OCI-LY7 (cell line): ENCODE data around the gene REEP5. TPM values are rescaled to one million over a fixed set of nuclear protein-coding genes. Genes with fewer than 3 reads are reported as not detected.
A peak's percentile ranks its signal among the peaks of the same experiment; 100 is the strongest.
"Not testable (repeated sequence)": the region's sequence is repeated elsewhere in the genome, so short reads cannot be mapped to it uniquely, and the experiment has no call there.

Source experiments
- BruUV-seq: library from RNA; stranded (reverse); fragments of 400-500 nt; replicated peaks from 2 replicates; lab custom pipeline; 2021; lab: Mats Ljungman, UMichigan
- CTCF ChIA-PET: fragments of 300-600 bp; sonication (Branson Sonifier 250); formaldehyde crosslinking; loops from one replicate; lab custom pipeline; 2022; ENCODE audit warnings: antibody characterized with exemption; ENCODE audit not compliant: unreplicated experiment; lab: Charles Lee
- POLR2A ChIA-PET: fragments of 300-600 bp; sonication (Branson Sonifier 250); formaldehyde crosslinking; loops from one replicate; lab custom pipeline; 2022; ENCODE audit warnings: antibody characterized with exemption; lab: Charles Lee
- DNase-seq: peaks from one replicate; pipeline ENCODE4 v3.0.0-alpha.2; 2015; ENCODE audit warnings: low spot score
- H2AFZ ChIP-seq: fragments of 200-600 bp; sonication (generic), shearing (Covaris generic); 2 replicates; pipeline ENCODE4 v1.6.1; 2014; ENCODE audit warnings: mild to moderate bottlenecking, antibody characterized with exemption, low read length, moderate library complexity
- H3K27ac ChIP-seq: fragments of 200-600 bp; sonication (generic); 2 replicates; pipeline ENCODE4 v1.5.1; 2014; ENCODE audit warnings: mixed run types, low read depth, mild to moderate bottlenecking, moderate library complexity, low read length, inconsistent platforms; ENCODE audit not compliant: poor library complexity, severe bottlenecking
- H3K36me3 ChIP-seq: fragments of 200-600 bp; sonication (generic); 2 replicates; pipeline ENCODE4 v1.6.1; 2014; ENCODE audit warnings: mild to moderate bottlenecking, antibody characterized with exemption, low read length, moderate library complexity, mixed read lengths; ENCODE audit not compliant: insufficient read depth
- H3K4me1 ChIP-seq: fragments of 200-600 bp; sonication (generic); 2 replicates; pipeline ENCODE4 v1.5.1; 2014; ENCODE audit warnings: mild to moderate bottlenecking, low read length; ENCODE audit not compliant: insufficient read depth, poor library complexity, severe bottlenecking
- H3K4me2 ChIP-seq: fragments of 200-600 bp; sonication (generic); 2 replicates; pipeline ENCODE4 v1.6.1; 2014; ENCODE audit warnings: mild to moderate bottlenecking, low read length
- H3K4me3 ChIP-seq: fragments of 200-600 bp; sonication (generic); 2 replicates; pipeline ENCODE4 v1.5.1; 2014; ENCODE audit warnings: mild to moderate bottlenecking, low read depth, low read length; ENCODE audit not compliant: poor library complexity, severe bottlenecking
- H3K79me2 ChIP-seq: fragments of 200-600 bp; sonication (generic); 2 replicates; pipeline ENCODE4 v1.6.1; 2016; ENCODE audit warnings: low read depth, mild to moderate bottlenecking, low read length, moderate library complexity, mixed read lengths; ENCODE audit not compliant: insufficient read depth
- H3K9me2 ChIP-seq: fragments of 200-600 bp; sonication (generic); 2 replicates; pipeline ENCODE4 v1.6.1; 2016; ENCODE audit warnings: mild to moderate bottlenecking, low read length, mixed read lengths; ENCODE audit not compliant: insufficient read depth
- H3K9me3 ChIP-seq: fragments of 200-600 bp; sonication (generic); 2 replicates; pipeline ENCODE4 v1.6.1; 2014; ENCODE audit warnings: mild to moderate bottlenecking, mixed run types, low read length, mixed read lengths
- H4K20me1 ChIP-seq: fragments of 200-600 bp; sonication (generic); 2 replicates; pipeline ENCODE4 v1.6.1; 2014; ENCODE audit warnings: mild to moderate bottlenecking, antibody characterized with exemption, low read length, moderate library complexity, mixed read lengths; ENCODE audit not compliant: insufficient read depth
- CTCF ChIP-seq: fragments of 200-600 bp; sonication (generic); conservative IDR thresholded peaks from 2 replicates; pipeline ENCODE4 v1.5.1; 2014; ENCODE audit warnings: mild to moderate bottlenecking, antibody characterized with exemption, low read length, moderate library complexity, mixed read lengths
- EZH2phosphoT487 ChIP-seq: fragments of 200-600 bp; sonication (generic); IDR thresholded peaks from 2 replicates; pipeline ENCODE4 v1.6.1; 2018; ENCODE audit warnings: low read depth, borderline replicate concordance, mild to moderate bottlenecking, mixed run types, antibody characterized with exemption, low read length, moderate library complexity, mixed read lengths
- intact Hi-C: fragments of 100-400 bp; cut with micrococcal nuclease; formaldehyde crosslinking; loops from one replicate; pipeline ENCODE4 v1.10.0; 2022; ENCODE audit not compliant: unreplicated experiment
- total RNA-seq, 2 experiments: library from RNA; depleted of rRNA in 1 of 2; stranded (reverse); fragments of >200 nt in 1 of 2; shearing (Covaris generic) in 1 of 2; gene quantifications; 2 replicates each; pipeline ENCODE4 v1.2.3, GENCODE V29; 2014 to 2022

REEP5 gene
- total RNA-seq, 2 experiments from 2014 or later = 25.5 to 32.0 TPM

GRCh38 chr5:112895682-112896081 is 26.3 kb downstream of the REEP5 start:
- no peak overlapping the region for H3K4me3 ChIP-seq
- H3K9me3 ChIP-seq = no peaks in the 10 kb centered on the region
- no peak overlapping the region for H3K4me2 ChIP-seq
- no TSS peak for BruUV-seq
- no peaks in the 10 kb centered on the region for H3K9me2 ChIP-seq
- peaks cover 3% of the 10 kb centered on the region; the same call in 1 of the 2 replicates for H3K79me2 ChIP-seq
- no peak for DNase-seq
- ChIA-PET CTCF (interaction anchor here (0.5 to 0.8 kb wide), 2 partner anchors 35 to 1364 kb away, joined by 3 to 4 read pairs; partner anchors contain the start of gene SRP19), POLR2A (interaction anchor here (0.8 to 2.6 kb wide), 7 partner anchors 12 to 128 kb away, joined by 3 to 10 read pairs (median 3); partner anchors contain the start of gene SRP19)
- TF ChIP-seq CTCF (no peak), EZH2phosphoT487 (no peak)
- no peaks in the 10 kb centered on the region for H3K4me1 ChIP-seq
- no peak overlapping the region for H2AFZ ChIP-seq
- no peaks in the 10 kb centered on the region for H4K20me1 ChIP-seq
- intact Hi-C loops = no loop called here
- H3K36me3 ChIP-seq = peaks cover 78% of the 10 kb centered on the region
- no peak overlapping the region for H3K27ac ChIP-seq

- H2AFZ ChIP-seq = no peak overlapping the region
- no TSS peak for BruUV-seq
- peaks cover 77% of the 10 kb centered on the region for H3K36me3 ChIP-seq
- TF ChIP-seq EZH2phosphoT487 (no peak), CTCF (no peak)
- H3K27ac ChIP-seq = no peak overlapping the region
- POLR2A ChIA-PET = no interaction called here
- no peaks in the 10 kb centered on the region for H3K9me2 ChIP-seq
- intact Hi-C loops = no loop called here
- no peak for DNase-seq
- no peak overlapping the region for H3K4me3 ChIP-seq
- no peaks in the 10 kb centered on the region for H3K4me1 ChIP-seq
- H3K9me3 ChIP-seq = no peaks in the 10 kb centered on the region
- CTCF ChIA-PET = no interaction called here
- H4K20me1 ChIP-seq = no peaks in the 10 kb centered on the region
- H3K79me2 ChIP-seq = peaks cover 3% of the 10 kb centered on the region; the same call in 1 of the 2 replicates
- no peak overlapping the region for H3K4me2 ChIP-seq
Observed at GRCh38 chr5:112892776-112893175, 29.3 kb downstream of the REEP5 start.

- H2AFZ ChIP-seq, H3K27ac ChIP-seq, DNase-seq, H3K79me2 ChIP-seq, H3K4me1 ChIP-seq, H3K9me2 ChIP-seq, H3K4me2 ChIP-seq, intact Hi-C loops, H4K20me1 ChIP-seq, CTCF ChIA-PET, H3K4me3 ChIP-seq, H3K9me3 ChIP-seq: not testable (repeated sequence)
- peaks cover 77% of the 10 kb centered on the region for H3K36me3 ChIP-seq
- POLR2A ChIA-PET = interaction anchor here (1.7 kb wide), 1 partner anchor 12 kb away, joined by 4 read pairs; no protein-coding TSS in a partner anchor
- BruUV-seq = TSS peak; percentile 56
Observed at GRCh38 chr5:112892066-112892465, 30.0 kb downstream of the REEP5 start.
